NCI-H1092 treated with DMSO at 0.1 percent for 48 hours (cell line): ENCODE measurements around the gene NBPF1.
"Not testable (repeated sequence)": the region's sequence is repeated elsewhere in the genome, so short reads cannot be mapped to it uniquely, and the experiment has no call there.

ENCODE experiments used
- DNase-seq: peaks from one replicate; lab custom pipeline; 2025; lab: John Stamatoyannopoulos, UW

NBPF1 gene

GRCh38 chr1:16641159-16641975 lies 28.0 kb upstream of the NBPF1 start:
- not testable (repeated sequence) for DNase-seq

- DNase-seq = not testable (repeated sequence)
Observed at GRCh38 chr1:16639091-16640031, 26.0 kb upstream of the NBPF1 start.

GRCh38 chr1:16637941-16638778 lies 24.8 kb upstream of the NBPF1 start:
- not testable (repeated sequence) for DNase-seq

DNA sequence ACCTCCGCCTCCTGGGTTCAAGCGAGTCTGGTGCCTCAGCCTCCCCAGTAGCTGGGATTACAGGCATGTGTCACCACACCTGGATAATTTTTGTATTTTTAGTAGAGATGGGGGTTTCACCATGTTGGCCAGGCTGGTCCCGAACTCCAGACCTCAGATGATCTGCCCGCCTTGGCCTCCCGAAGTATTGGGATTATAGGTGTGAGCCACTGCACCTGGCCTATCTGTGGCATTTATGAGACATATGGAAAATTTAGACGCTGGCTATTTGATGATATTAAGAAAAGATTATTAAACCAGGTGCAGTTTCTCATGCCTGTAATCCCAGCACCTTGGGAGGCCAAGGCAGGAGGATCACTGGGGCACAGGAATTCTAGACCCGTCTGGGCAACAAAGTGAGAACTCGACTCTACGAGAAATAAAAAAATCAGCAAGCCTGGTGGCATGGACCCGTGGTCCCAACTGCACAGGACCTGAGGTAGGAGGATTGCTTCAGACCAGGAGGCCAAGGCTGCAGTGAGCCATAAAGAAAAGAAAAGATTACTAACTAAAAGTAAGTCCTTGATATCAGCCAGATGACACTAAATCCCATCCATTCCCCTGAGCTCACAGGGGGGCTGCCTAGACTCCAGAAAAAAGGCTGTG lies 23.3 kb upstream of the NBPF1 start:
- not testable (repeated sequence) for DNase-seq

- not testable (repeated sequence) for DNase-seq
Observed at GRCh38 chr1:16635959-16636358, 22.6 kb upstream of the NBPF1 start.

GRCh38 chr1:16633540-16634282 lies 20.3 kb upstream of the NBPF1 start:
- DNase-seq = not testable (repeated sequence)

DNA sequence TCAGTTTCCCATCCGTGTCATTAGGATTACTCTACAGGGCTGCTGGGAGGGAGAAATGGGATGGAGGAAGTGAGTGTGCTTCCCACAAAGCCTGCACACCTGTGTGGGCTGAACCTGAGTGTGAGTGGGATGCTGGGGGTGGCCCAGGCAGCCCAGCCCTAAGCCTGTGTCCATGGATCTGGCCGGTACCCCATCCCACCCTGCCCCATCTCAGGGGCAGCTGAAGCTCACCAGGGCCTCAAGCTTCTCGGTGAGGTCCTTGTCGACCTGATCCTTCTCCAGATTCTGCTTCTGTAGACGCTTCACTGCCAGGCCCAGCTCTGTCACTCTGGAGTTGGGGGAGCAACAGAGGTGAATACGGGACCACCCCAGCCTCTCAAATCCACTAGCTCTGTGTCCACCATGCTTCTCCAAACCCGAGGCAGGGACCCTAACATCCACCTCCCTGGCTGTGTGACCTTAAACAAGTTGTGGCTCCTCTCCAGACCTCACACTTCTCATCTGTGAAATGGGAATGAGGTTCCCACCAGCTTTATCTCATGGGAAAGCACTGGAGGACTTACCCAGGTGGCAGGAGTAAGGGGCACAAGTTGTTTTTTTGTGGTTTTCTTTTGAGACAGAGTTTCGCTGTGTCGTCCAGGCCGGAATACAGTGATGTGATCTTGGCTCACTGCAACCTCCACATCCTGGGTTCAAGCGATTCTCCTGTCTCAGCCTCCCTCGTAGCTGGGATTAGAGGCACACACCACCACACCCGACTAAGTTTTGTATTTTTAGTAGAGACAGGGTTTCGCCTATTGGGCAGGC lies 18.9 kb upstream of the NBPF1 start:
- DNase-seq = not testable (repeated sequence)

DNA sequence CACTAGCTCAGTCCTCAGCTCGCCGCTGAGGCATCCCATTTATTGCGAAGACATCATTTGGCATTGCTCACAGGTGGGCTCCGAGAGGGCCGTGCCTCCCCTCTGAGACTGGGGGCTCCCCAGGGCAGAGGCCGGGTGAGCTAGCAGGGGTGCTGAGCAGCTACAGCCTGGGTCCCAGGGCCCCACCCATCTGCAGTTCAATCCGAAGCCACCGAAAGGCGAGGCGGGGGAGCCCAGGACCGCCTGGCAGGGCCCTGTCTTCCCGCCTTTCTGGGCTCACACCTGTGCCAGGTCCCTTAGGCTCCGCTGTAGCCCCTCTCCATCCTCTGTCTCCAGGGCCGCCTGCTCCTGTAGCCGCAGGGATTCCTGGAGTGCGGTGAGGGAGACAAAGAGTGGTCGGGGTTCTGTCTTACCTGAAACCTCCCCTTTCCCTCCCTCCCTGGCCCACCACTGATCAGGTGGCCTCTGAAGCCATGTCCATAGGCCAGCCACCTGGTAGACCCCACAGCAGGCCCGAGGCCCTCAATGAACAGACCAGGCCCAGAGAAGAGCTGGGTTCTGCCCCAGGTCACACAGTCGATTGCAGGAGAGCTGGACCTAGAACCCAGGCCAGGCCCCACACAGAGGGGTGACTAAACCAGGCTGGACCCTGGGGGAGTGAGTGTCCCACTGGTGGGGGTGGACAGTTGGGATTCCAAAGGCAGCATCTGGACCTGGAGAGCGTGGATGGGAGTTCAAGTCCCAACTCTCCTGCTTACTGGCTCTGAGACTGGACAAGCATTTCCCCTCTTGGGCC lies 18.1 kb upstream of the NBPF1 start:
- no peak for DNase-seq

DNA sequence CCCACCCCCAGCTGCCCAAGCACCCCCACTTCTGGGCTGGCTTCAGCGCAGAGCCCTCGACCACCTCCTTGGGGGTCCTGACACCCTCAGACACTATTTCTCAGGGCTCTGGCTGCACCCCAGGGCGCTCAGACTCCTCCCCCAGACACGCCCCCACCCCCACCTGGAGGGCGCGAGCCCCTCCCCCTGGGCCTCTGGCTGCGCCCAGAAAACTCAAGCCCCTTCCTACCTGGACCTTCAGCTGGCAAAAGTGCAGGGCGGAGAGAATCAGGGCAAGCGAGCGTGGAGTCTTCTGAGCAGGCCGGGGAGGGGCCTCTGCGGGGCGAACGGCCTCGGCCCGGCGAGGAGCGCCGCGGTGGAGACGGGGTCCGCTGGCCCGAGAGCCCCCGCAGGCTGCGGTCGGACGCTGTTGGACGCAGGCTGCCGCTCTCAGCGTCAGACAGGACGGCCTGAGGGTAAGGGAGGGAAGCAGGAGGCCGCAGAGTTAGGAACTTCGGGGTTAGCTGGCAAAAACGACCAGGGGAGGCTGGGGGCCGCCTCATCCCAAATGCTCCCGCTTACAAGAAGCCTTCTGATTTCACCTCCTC lies 17.4 kb upstream of the NBPF1 start:
- DNase-seq = no peak

DNA sequence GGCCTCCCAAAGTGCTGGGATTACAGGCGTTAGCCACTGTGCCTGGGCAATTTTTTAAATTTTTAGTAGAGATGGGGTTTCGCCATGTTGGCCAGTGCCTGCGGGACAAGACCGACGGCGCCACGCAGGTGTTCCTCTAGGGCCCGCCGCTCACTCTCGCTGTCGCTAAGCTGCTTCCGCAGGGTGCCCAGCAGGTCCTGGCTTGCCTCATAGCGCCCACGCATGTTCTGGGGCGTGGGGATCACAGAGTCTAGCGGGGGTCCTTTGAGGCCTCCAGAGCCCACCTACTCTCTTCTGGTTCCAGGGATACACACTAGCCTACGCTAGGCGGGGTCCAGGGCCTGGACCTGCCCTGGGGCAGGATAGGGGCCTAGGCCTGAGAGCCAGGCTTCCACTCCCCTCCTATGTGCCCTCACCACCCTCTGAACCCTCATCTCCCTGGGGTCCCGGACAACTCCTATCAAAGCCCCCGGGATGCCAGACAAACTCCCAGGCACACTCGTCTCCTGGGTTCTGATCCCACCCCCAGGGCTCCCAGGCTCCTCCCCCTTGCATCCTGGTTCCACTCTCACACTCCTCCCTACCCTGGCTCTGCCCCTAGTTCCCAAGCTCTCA lies 16.7 kb upstream of the NBPF1 start:
- not testable (repeated sequence) for DNase-seq

DNA sequence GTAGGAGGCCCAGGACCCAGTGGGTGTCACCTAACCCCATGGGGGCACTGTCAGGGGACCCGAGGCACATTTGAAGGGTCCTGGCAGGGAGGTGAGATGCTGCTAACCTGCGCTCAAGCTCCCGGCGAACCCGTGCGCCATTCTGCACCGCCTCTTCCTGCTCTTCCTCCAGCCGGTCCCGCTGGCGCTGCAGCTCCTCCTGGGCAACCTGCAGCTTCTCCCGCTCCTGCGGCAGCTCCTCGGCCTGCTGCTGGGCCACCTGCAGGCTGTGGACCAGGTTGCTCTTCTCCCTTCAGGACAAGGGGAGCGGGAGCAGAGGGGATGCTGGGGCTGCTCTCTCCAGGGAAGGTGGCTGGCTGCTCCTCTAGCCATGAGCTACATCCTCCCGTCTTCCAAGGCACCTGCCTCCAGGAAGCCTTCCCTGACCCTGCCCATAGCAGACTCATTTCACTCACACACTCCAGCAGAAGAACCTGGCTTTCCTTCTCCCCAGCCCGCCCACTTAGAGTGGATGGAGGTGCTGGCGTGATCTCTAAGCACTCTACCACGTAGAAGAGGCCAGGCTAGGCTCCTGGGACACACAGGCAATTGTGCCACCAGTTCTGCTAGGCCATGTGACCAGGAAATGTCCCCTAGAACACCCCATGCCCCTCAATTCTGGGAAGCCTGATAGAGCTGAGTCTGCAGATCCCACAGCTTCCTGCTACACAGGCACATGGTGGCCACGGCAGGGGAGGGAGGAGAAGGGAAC lies 15.2 kb upstream of the NBPF1 start:
- no peak for DNase-seq

DNA sequence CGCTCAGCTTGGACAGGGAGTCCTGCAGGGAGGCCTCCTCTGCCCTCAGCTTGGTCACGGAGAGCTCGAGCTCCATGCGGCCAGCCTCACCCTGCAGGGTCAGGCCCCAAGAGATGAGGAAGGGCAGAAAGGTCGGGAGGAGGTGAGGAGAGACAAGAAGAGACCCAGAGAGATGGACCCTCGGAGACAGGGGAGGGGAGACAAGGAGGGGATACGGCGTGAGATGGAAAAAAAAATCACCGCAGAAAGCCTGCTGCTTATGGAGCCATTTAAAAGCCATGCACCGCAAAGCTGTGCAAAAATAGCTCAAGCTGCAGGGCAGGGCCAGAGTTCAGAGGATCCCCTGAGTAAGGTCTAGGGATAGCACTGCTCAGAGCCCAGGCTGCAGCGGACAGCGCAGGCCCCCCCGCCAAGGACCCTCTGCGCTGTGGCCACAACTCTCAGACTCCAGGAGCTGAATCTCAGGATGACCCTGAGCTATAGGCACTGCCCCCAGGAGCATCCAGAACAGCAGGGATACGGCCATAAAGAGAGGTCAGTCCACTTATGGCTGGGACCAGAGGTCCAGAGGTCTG lies 13.1 kb upstream of the NBPF1 start:
- not testable (repeated sequence) for DNase-seq

DNA sequence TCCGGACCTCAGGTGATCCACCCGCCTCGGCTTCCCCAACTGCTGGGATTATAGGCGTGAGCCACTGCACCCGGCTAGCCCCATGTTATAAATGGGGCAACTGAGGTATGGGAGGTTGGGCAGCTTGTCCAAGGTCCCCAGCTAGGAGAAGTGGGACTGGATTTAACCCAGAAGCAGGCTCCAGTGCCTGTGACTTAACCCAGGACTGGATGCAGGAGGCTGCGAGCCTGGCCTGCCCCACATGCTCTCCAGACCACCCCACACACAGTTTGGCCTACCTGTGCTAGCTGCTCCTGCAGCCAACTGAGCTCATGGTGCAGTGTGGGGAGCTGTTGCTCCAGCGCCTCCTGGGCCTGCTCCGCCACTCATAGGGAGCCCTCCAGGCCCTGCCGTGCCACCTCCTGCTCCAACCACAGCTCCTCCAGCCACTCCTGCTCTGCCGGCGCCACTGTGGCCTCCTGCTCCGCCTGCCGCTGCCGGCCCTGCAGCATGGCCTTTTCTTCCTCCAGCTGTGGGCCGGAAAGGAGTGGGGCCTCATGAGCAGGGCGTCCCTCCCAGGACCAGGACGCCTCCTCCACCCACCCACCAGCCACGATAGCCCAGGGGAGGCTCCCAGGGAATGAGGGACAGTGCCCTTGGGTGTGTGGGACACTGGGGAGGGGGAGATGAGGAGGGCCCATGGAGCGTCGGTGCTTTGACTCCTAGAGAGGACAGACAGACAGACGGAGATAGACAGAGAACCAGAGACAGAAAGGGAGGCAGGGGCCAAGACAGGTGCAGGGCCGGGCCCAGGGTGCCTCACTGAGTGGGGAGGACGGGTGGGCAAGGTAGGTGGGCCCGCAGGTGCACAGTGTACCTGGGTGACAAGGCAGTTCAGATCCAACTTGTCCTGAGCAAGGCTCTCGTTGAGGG lies 12.4 kb upstream of the NBPF1 start:
- DNase-seq = no peak

- peak; percentile 100 for DNase-seq
Observed at GRCh38 chr1:16623812-16624719, 10.7 kb upstream of the NBPF1 start.

DNA sequence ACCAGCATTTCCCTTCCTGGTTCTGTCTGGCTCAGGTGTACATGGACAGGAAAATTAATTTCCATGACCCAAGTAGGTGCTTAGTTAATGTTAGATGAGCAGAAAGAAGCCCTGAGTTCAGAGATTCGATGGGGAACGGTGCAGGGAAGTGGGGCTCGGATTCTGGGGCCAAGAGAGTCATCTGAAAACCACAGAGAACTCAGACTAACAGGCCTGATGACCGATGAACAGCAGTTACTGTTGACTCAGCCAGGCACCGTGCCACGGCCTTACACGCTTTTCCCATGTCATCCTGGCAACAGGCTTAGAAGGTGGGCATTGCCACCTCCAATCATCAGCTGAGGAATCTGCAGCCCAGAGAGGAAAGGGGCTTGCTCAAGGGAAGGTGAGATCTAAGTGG lies 10.0 kb upstream of the NBPF1 start:
- peak; percentile 89 for DNase-seq
